Nephron (organoid): ENCODE results near the gene TCP11L1.
A peak's percentile ranks its signal among the peaks of the same experiment; 100 is the strongest.

Experiments
- H3K27ac Mint-ChIP-seq, 3 experiments: 2 replicates each; pipeline ENCODE4 v1.8.0; 2020; ENCODE audit warnings: mixed read lengths in 3 of 3, mild to moderate bottlenecking in 2 of 3, moderate library complexity in 1 of 3
- H3K27me3 Mint-ChIP-seq: 2 replicates; pipeline ENCODE4 v1.8.0; 2021; ENCODE audit warnings: low read depth, mild to moderate bottlenecking, moderate library complexity, mixed read lengths
- H3K36me3 Mint-ChIP-seq: 2 replicates; pipeline ENCODE4 v1.8.0; 2020; ENCODE audit warnings: low read depth, mixed read lengths
- H3K4me1 Mint-ChIP-seq: 2 replicates; pipeline ENCODE4 v1.8.0; 2020; ENCODE audit warnings: mixed read lengths
- H3K4me3 Mint-ChIP-seq, 3 experiments: 2 replicates each; pipeline ENCODE4 v1.8.0; 2020; ENCODE audit warnings: mild to moderate bottlenecking in 3 of 3, mixed read lengths in 3 of 3, moderate library complexity in 2 of 3
- H3K9me3 Mint-ChIP-seq: 2 replicates; pipeline ENCODE4 v1.8.0; 2020; ENCODE audit warnings: mixed read lengths
- TF ChIP-seq, protein P1 (sequence below), 3 experiments: fragments of 200-600 bp; sonication (generic); IDR thresholded peaks; one replicate each; pipeline ENCODE4 v1.5.0; 2021; ENCODE audit warnings: antibody characterized with exemption in 3 of 3; ENCODE audit not compliant: unreplicated experiment in 3 of 3

The TCP11L1 gene

GRCh38 chr11:33083918-33084317 lies 44.5 kb downstream of the TCP11L1 start:
- TF ChIP-seq, protein P1, sequence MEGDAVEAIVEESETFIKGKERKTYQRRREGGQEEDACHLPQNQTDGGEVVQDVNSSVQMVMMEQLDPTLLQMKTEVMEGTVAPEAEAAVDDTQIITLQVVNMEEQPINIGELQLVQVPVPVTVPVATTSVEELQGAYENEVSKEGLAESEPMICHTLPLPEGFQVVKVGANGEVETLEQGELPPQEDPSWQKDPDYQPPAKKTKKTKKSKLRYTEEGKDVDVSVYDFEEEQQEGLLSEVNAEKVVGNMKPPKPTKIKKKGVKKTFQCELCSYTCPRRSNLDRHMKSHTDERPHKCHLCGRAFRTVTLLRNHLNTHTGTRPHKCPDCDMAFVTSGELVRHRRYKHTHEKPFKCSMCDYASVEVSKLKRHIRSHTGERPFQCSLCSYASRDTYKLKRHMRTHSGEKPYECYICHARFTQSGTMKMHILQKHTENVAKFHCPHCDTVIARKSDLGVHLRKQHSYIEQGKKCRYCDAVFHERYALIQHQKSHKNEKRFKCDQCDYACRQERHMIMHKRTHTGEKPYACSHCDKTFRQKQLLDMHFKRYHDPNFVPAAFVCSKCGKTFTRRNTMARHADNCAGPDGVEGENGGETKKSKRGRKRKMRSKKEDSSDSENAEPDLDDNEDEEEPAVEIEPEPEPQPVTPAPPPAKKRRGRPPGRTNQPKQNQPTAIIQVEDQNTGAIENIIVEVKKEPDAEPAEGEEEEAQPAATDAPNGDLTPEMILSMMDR (IDR thresholded peaks at IDR 0.05; ENCODE audit: unreplicated experiment in 3 of 3) = no peak
- Mint-ChIP-seq H3K36me3 (peaks cover 70% of the 10 kb centered on the region), H3K4me3 (no peak overlapping the region), H3K9me3 (no peaks in the 10 kb centered on the region), H3K27ac (peak overlapping the region in 1 of 3 experiments; percentile 48), H3K4me1 (no peaks in the 10 kb centered on the region), H3K27me3 (no peaks in the 10 kb centered on the region)

DNA sequence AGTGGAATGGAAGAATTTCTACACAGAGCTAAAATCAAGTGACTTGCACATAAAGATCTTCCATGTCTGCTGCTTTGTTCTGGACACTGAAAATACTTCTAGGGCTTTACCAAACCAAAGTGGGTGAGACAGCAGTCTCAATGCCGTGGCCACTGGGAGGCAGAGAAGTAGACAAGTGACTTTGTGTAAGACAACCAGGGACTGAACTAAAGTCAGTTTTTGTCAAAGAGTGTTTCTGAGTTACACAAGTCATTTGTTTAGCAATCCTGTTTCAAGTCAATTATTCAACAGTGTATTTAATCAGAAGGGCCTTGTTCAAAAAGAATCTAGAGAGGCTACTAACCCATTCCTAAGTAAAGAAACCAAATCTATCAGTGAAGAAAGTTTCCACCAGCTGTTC lies 46.6 kb downstream of the TCP11L1 start:
- TF ChIP-seq, protein P1 (IDR thresholded peaks at IDR 0.05; ENCODE audit: unreplicated experiment in 3 of 3) = no peak
- peaks cover 73% of the 10 kb centered on the region for H3K36me3 Mint-ChIP-seq
- H3K4me1 Mint-ChIP-seq = no peaks in the 10 kb centered on the region
- no peak overlapping the region for H3K27ac Mint-ChIP-seq
- no peaks in the 10 kb centered on the region for H3K9me3 Mint-ChIP-seq
- no peak overlapping the region for H3K4me3 Mint-ChIP-seq
- H3K27me3 Mint-ChIP-seq = no peaks in the 10 kb centered on the region

- TF ChIP-seq, protein P1 (IDR thresholded peaks at IDR 0.05; ENCODE audit: unreplicated experiment in 3 of 3) = no peak
- Mint-ChIP-seq H3K36me3 (peaks cover 61% of the 10 kb centered on the region), H3K27ac (no peak overlapping the region), H3K4me1 (no peaks in the 10 kb centered on the region), H3K4me3 (no peak overlapping the region), H3K9me3 (no peaks in the 10 kb centered on the region), H3K27me3 (no peaks in the 10 kb centered on the region)
Observed at GRCh38 chr11:33089776-33090175, 50.4 kb downstream of the TCP11L1 start.

DNA sequence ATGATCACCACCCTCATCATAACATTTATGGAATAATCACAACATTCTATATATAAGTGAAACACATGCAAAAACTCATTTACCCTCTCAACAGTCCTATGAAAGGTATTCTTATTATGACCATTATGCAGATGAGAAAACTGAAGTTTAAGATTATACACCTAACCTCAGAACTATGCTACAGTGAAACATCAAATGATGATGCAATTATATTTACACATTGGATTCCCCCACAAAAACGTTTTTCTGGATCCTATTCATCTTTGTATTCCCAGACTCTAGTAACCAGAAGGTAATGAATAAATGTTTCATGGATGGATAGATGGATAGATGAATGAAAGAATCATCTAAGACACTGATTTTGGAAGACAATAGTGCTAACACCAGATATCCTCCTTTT lies 54.8 kb downstream of the TCP11L1 start:
- Mint-ChIP-seq H3K9me3 (no peaks in the 10 kb centered on the region), H3K27ac (no peak overlapping the region), H3K4me1 (no peaks in the 10 kb centered on the region), H3K4me3 (no peak overlapping the region), H3K27me3 (no peaks in the 10 kb centered on the region), H3K36me3 (peaks cover 65% of the 10 kb centered on the region)
- TF ChIP-seq, protein P1 (IDR thresholded peaks at IDR 0.05; ENCODE audit: unreplicated experiment in 3 of 3) = no peak

DNA sequence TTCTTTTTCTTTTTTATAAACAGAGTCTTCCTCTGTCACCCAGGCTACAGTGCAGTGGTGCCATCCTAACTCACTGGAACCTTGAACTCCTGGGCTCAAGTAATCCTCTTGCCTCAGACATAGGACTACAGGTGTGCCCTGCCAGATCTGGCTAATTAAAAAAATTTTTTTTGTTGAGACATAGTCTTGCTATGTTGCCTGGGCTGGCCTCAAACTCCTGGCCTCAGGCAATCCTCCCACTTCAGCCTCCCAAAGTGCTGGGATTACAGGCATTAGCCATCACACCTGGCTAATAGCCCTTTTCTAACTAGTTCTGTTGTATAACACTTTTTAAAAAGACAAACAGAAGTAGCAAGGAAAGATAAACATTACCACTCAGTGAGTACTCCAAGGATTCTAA lies 64.5 kb downstream of the TCP11L1 start:
- TF ChIP-seq, protein P1 (IDR thresholded peaks at IDR 0.05; ENCODE audit: unreplicated experiment in 3 of 3) = no peak
- no peak overlapping the region for H3K27ac Mint-ChIP-seq
- H3K27me3 Mint-ChIP-seq = no peaks in the 10 kb centered on the region
- no peaks in the 10 kb centered on the region for H3K4me1 Mint-ChIP-seq
- no peaks in the 10 kb centered on the region for H3K9me3 Mint-ChIP-seq
- peaks cover 50% of the 10 kb centered on the region for H3K36me3 Mint-ChIP-seq
- H3K4me3 Mint-ChIP-seq = no peak overlapping the region

GRCh38 chr11:33109294-33109895 lies 70.0 kb downstream of the TCP11L1 start:
- Mint-ChIP-seq H3K27ac (peak overlapping the region in 2 of 3 experiments; percentile 22 to 51), H3K4me1 (peaks cover 12% of the 10 kb centered on the region), H3K27me3 (no peaks in the 10 kb centered on the region), H3K4me3 (no peak overlapping the region), H3K9me3 (no peaks in the 10 kb centered on the region), H3K36me3 (peaks cover 21% of the 10 kb centered on the region)
- TF ChIP-seq, protein P1 (IDR thresholded peaks at IDR 0.05; ENCODE audit: unreplicated experiment in 3 of 3) = no peak
